Trophoblast cell (in vitro differentiated cells and primary cell): ENCODE results near the gene SNX15. TPM values are rescaled to one million over a fixed set of nuclear protein-coding genes. Genes with fewer than 3 reads are reported as not detected.
"Not testable (repeated sequence)": the region's sequence is repeated elsewhere in the genome, so short reads cannot be mapped to it uniquely, and the experiment has no call there.

Source experiments
- DNase-seq, 2 donors: peaks; one replicate each; pipeline ENCODE4 v3.0.0-alpha.2; 2016
- H2AFZ ChIP-seq: 2 replicates; pipeline ENCODE4 v1.6.1; 2013; ENCODE audit warnings: low read length, moderate library complexity, mild to moderate bottlenecking; ENCODE audit not compliant: insufficient read depth, poor library complexity
- H2AK5ac ChIP-seq: 2 replicates; pipeline ENCODE4 v1.6.1; 2013; ENCODE audit warnings: mild to moderate bottlenecking, low read length
- H2BK120ac ChIP-seq: 2 replicates; pipeline ENCODE4 v1.6.1; 2013; ENCODE audit warnings: low read length, mild to moderate bottlenecking, moderate library complexity; ENCODE audit not compliant: insufficient read depth, poor library complexity
- H2BK12ac ChIP-seq: 2 replicates; pipeline ENCODE4 v1.6.1; 2013; ENCODE audit warnings: mild to moderate bottlenecking, low read length, moderate library complexity
- H2BK5ac ChIP-seq: 2 replicates; pipeline ENCODE4 v1.6.1; 2013; ENCODE audit warnings: low read length, low read depth, moderate library complexity, mild to moderate bottlenecking; ENCODE audit not compliant: poor library complexity
- H3K14ac ChIP-seq: 2 replicates; pipeline ENCODE4 v1.6.1; 2013; ENCODE audit warnings: mild to moderate bottlenecking, low read length
- H3K18ac ChIP-seq: 2 replicates; pipeline ENCODE4 v1.6.1; 2013; ENCODE audit warnings: mild to moderate bottlenecking, low read length
- H3K23ac ChIP-seq: 2 replicates; pipeline ENCODE4 v1.6.1; 2013; ENCODE audit warnings: low read length
- H3K27ac ChIP-seq: 2 replicates; pipeline ENCODE4 v1.5.1; 2013; ENCODE audit warnings: low read depth, mild to moderate bottlenecking, inconsistent platforms, low read length, moderate library complexity
- H3K27me3 ChIP-seq: 2 replicates; pipeline ENCODE4 v1.6.1; 2013; ENCODE audit warnings: inconsistent platforms, mild to moderate bottlenecking, low read length, moderate library complexity; ENCODE audit not compliant: insufficient read depth
- H3K36me3 ChIP-seq, 2 experiments: 1 replicate in 1 of 2; 2 replicates in 1 of 2; pipeline ENCODE4 v1.6.1; 2013; ENCODE audit warnings: low read length in 2 of 2, mild to moderate bottlenecking in 2 of 2, moderate library complexity in 1 of 2; ENCODE audit not compliant: insufficient read depth in 2 of 2, control insufficient read depth in 1 of 2
- H3K4ac ChIP-seq: 2 replicates; pipeline ENCODE4 v1.6.1; 2013; ENCODE audit warnings: low read depth, mild to moderate bottlenecking, low read length, moderate library complexity
- H3K4me1 ChIP-seq, 2 experiments: 1 replicate in 1 of 2; 2 replicates in 1 of 2; pipeline ENCODE4 v1.6.1; 2013; ENCODE audit warnings: low read length in 2 of 2, mild to moderate bottlenecking in 2 of 2, moderate library complexity in 1 of 2; ENCODE audit not compliant: insufficient read depth in 2 of 2, control insufficient read depth in 1 of 2
- H3K4me2 ChIP-seq: 2 replicates; pipeline ENCODE4 v1.6.1; 2013; ENCODE audit warnings: inconsistent platforms, mild to moderate bottlenecking, low read length, moderate library complexity
- H3K4me3 ChIP-seq: 2 replicates; pipeline ENCODE4 v1.5.1; 2013; ENCODE audit warnings: mild to moderate bottlenecking, low read depth, low read length, inconsistent platforms
- H3K79me1 ChIP-seq: one replicate; pipeline ENCODE4 v1.6.1; 2013; ENCODE audit warnings: low read length
- H3K79me2 ChIP-seq: 2 replicates; pipeline ENCODE4 v1.6.1; 2013; ENCODE audit warnings: low read length, mild to moderate bottlenecking; ENCODE audit not compliant: control insufficient read depth, insufficient read depth, poor library complexity
- H3K9ac ChIP-seq: 2 replicates; pipeline ENCODE4 v1.6.1; 2013; ENCODE audit warnings: mild to moderate bottlenecking, low read length
- H3K9me3 ChIP-seq: 2 replicates; pipeline ENCODE4 v1.6.1; 2013; ENCODE audit warnings: low read depth, mild to moderate bottlenecking, control low read depth, inconsistent platforms, low read length; ENCODE audit not compliant: insufficient read depth
- H4K12ac ChIP-seq: 2 replicates; pipeline ENCODE4 v1.6.1; 2013; ENCODE audit warnings: low read depth, mild to moderate bottlenecking, low read length, moderate library complexity
- H4K8ac ChIP-seq: 2 replicates; pipeline ENCODE4 v1.6.1; 2013; ENCODE audit warnings: low read depth, mild to moderate bottlenecking, low read length, moderate library complexity
- H4K91ac ChIP-seq: one replicate; pipeline ENCODE4 v1.6.1; 2013; ENCODE audit warnings: low read depth, mild to moderate bottlenecking, low read length, moderate library complexity
- WGBS: extraction: QIAGEN DNeasy Blood & Tissue Kit; methylation state at CpG from one replicate; pipeline ENCODE4 v1.1.7; 2013; ENCODE audit warnings: missing lambda C conversion rate; ENCODE audit not compliant: insufficient read length, insufficient coverage; ENCODE audit errors: extremely low coverage; 5-methylcytosine and 5-hydroxymethylcytosine counted together
- polyA plus RNA-seq: library from polyadenylated mRNA; stranded (reverse); fragments of 200-250 nt; gene quantifications from 2 replicates; pipeline ENCODE4 v1.2.3, GENCODE V29; 2013

SNX15 gene, protein sequence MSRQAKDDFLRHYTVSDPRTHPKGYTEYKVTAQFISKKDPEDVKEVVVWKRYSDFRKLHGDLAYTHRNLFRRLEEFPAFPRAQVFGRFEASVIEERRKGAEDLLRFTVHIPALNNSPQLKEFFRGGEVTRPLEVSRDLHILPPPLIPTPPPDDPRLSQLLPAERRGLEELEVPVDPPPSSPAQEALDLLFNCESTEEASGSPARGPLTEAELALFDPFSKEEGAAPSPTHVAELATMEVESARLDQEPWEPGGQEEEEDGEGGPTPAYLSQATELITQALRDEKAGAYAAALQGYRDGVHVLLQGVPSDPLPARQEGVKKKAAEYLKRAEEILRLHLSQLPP
- polyA plus RNA-seq = 14.6 and 14.9 TPM in 2 replicates

GRCh38 chr11:65027213-65028067 lies at the start of gene SNX15:
Gene SNX15, plus strand, starts transcription at chr11:65027439. Its CDS starts 99 bp downstream, at chr11:65027538.
- peak within 1 kb of the TSS; percentile 92 for H3K14ac ChIP-seq
- H3K4me3 ChIP-seq = peak within 1 kb of the TSS; percentile 80
- H2BK5ac ChIP-seq = peak within 1 kb of the TSS; percentile 95
- no CpG with 5 or more reads among the region's 51 CpGs for WGBS
- no peak within 1 kb of the TSS for H2BK12ac ChIP-seq
- DNase-seq = peak; percentile 90 to 98
- peak within 1 kb of the TSS; percentile 91 for H3K9ac ChIP-seq
- no peak within 1 kb of the TSS for H2AK5ac ChIP-seq
- H3K27ac ChIP-seq = peak within 1 kb of the TSS; percentile 84
- peaks cover 3% of the 10 kb centered on the region for H3K79me1 ChIP-seq
- peak within 1 kb of the TSS; percentile 91 for H2BK120ac ChIP-seq
- H3K4me2 ChIP-seq = peak within 1 kb of the TSS; percentile 91
- peak within 1 kb of the TSS; percentile 88 for H3K18ac ChIP-seq
- peaks cover 2% of the 10 kb centered on the region for H3K9me3 ChIP-seq
- peak within 1 kb of the TSS; percentile 75 for H4K91ac ChIP-seq
- no peak within 1 kb of the TSS for H3K23ac ChIP-seq
- no peaks in the 10 kb centered on the region for H3K27me3 ChIP-seq
- H4K8ac ChIP-seq = peak within 1 kb of the TSS; percentile 99
- no peak within 1 kb of the TSS for H3K4ac ChIP-seq
- H3K79me2 ChIP-seq = no peaks in the 10 kb centered on the region
- H4K12ac ChIP-seq = peak within 1 kb of the TSS; percentile 97
- peaks cover 4% of the 10 kb centered on the region in 2 experiments for H3K36me3 ChIP-seq
- peaks cover 0 to 3% of the 10 kb centered on the region in 2 experiments for H3K4me1 ChIP-seq
- peak within 1 kb of the TSS; percentile 99 for H2AFZ ChIP-seq

DNA sequence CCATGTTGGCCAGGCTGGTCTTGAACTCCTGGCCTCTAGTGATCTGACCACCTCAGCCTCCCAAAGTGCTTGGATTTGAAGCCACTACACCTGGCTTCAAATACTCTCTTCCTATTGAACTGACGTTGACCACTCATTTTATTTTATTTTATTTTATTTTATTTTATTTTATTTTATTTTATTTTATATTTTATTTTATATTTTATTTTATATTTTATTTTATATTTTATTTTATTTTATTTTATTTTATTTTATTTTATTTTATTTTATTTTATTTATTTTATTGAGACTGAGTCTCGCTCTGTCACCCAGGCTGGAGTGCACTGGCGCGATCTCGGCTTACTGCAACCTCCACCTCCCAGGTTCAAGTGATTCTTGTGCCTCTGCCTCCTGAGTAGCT lies 43.9 kb upstream of the SNX15 start:
- not testable (repeated sequence) for H2BK5ac ChIP-seq, H2AFZ ChIP-seq, H3K79me2 ChIP-seq, H3K27me3 ChIP-seq, H2BK12ac ChIP-seq, H3K27ac ChIP-seq, H3K36me3 ChIP-seq, H4K8ac ChIP-seq, H3K4me1 ChIP-seq, H3K4me3 ChIP-seq, H2AK5ac ChIP-seq, H3K4ac ChIP-seq, H3K14ac ChIP-seq, H3K18ac ChIP-seq, H4K12ac ChIP-seq, H3K4me2 ChIP-seq, DNase-seq, H2BK120ac ChIP-seq, H3K9me3 ChIP-seq, H3K23ac ChIP-seq, H4K91ac ChIP-seq, H3K79me1 ChIP-seq, H3K9ac ChIP-seq
- WGBS = no CpG with 5 or more reads among the region's 5 CpGs

- Histone ChIP-seq H3K14ac (no peak overlapping the region), H3K18ac (no peak overlapping the region), H3K23ac (no peak overlapping the region), H2BK5ac (no peak overlapping the region), H4K12ac (no peak overlapping the region), H3K27ac (no peak overlapping the region), H2BK120ac (no peak overlapping the region), H3K4me2 (no peak overlapping the region), H3K9ac (no peak overlapping the region), H4K91ac (no peak overlapping the region), H3K4me1 (no peaks in the 10 kb centered on the region), H4K8ac (no peak overlapping the region), H3K79me2 (no peaks in the 10 kb centered on the region), H3K36me3 (no peaks in the 10 kb centered on the region), H3K4ac (no peak overlapping the region), H2BK12ac (no peak overlapping the region), H2AFZ (no peak overlapping the region), H3K27me3 (no peaks in the 10 kb centered on the region), H3K9me3 (no peaks in the 10 kb centered on the region), H2AK5ac (no peak overlapping the region), H3K79me1 (no peaks in the 10 kb centered on the region), H3K4me3 (no peak overlapping the region)
- WGBS = no CpG with 5 or more reads among the region's 6 CpGs
- no peak for DNase-seq
Measured at GRCh38 chr11:64987998-64988854, 39.0 kb upstream of the SNX15 start.

DNA sequence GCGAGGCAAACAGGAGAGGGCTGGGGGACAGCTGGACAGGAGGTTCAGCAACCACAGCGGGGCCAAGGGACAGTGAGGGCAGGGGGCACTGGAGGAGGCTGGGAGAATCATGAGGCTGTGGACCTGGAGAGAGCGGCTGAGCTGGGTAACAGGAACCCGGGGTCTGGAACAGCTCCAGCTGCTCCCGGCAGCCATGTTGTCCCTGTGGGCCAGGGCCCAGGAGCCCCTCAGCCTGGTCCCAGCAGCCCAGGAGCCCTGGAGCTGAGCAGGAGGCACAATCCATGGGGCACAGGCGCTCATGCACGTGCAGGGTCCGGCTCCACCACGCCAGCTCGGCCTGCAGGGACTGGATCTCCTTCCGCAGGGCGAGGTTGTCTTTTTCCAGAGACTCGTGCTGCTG lies 37.8 kb upstream of the SNX15 start:
- no CpG with 5 or more reads among the region's 13 CpGs for WGBS
- Histone ChIP-seq H3K23ac (no peak overlapping the region), H3K4ac (no peak overlapping the region), H3K14ac (no peak overlapping the region), H3K9ac (no peak overlapping the region), H3K79me1 (no peaks in the 10 kb centered on the region), H2BK5ac (no peak overlapping the region), H3K9me3 (no peaks in the 10 kb centered on the region), H4K12ac (no peak overlapping the region), H3K36me3 (no peaks in the 10 kb centered on the region), H2AK5ac (no peak overlapping the region), H3K27me3 (no peaks in the 10 kb centered on the region), H2BK120ac (no peak overlapping the region), H4K8ac (no peak overlapping the region), H3K4me2 (no peak overlapping the region), H2BK12ac (no peak overlapping the region), H3K4me1 (no peaks in the 10 kb centered on the region), H2AFZ (no peak overlapping the region), H4K91ac (no peak overlapping the region), H3K79me2 (no peaks in the 10 kb centered on the region), H3K27ac (no peak overlapping the region), H3K18ac (no peak overlapping the region), H3K4me3 (no peak overlapping the region)
- no peak for DNase-seq
